WTC11 (cell line): ENCODE measurements around the gene TSPAN7. TPM values are rescaled to one million over a fixed set of nuclear protein-coding genes. Genes with fewer than 3 reads are reported as not detected.

Source experiments
- ATAC-seq: fragments of 200-7000 bp; cut with Tn5 transposase; 2 replicates; pipeline ENCODE4 v1.10.0; 2021; ENCODE audit warnings: mild to moderate bottlenecking, moderate library complexity
- CTCF ChIA-PET: fragments of 300-600 bp; sonication (Branson Sonifier 250); formaldehyde crosslinking; loops from one replicate; lab custom pipeline; 2021; ENCODE audit warnings: antibody characterized with exemption; lab: Charles Lee
- POLR2A ChIA-PET: fragments of 350-600 bp; sonication (Branson Sonifier 250); formaldehyde crosslinking; loops from one replicate; lab custom pipeline; 2021; ENCODE audit warnings: antibody characterized with exemption; lab: Charles Lee
- DNase-seq: peaks from one replicate; pipeline ENCODE4 v3.0.0; 2021; ENCODE audit warnings: low spot score
- H3K27ac Mint-ChIP-seq: 2 replicates; pipeline ENCODE4 v1.8.0; 2021; ENCODE audit warnings: mixed read lengths
- H3K27me3 Mint-ChIP-seq: 2 replicates; pipeline ENCODE4 v1.8.0; 2021; ENCODE audit warnings: low read depth, mild to moderate bottlenecking, moderate library complexity, mixed read lengths
- H3K36me3 Mint-ChIP-seq: 2 replicates; pipeline ENCODE4 v1.8.0; 2021; ENCODE audit warnings: mixed read lengths
- H3K4me1 Mint-ChIP-seq: 2 replicates; pipeline ENCODE4 v1.8.0; 2022; ENCODE audit warnings: mixed read lengths
- H3K4me3 Mint-ChIP-seq: 2 replicates; pipeline ENCODE4 v1.8.0; 2021; ENCODE audit warnings: mild to moderate bottlenecking, moderate library complexity, mixed read lengths
- H3K9me3 Mint-ChIP-seq: 2 replicates; pipeline ENCODE4 v1.8.0; 2021; ENCODE audit warnings: mixed read lengths
- CBFB ChIP-seq: sonication (generic); formaldehyde crosslinking; IDR thresholded peaks from 2 replicates; pipeline ENCODE4 v1.8.1; 2022; ENCODE audit warnings: mild to moderate bottlenecking, low read depth, missing genetic modification reagents
- FOXK1 ChIP-seq: sonication (generic); formaldehyde crosslinking; IDR thresholded peaks from 2 replicates; pipeline ENCODE4 v1.8.0; 2022; ENCODE audit warnings: mild to moderate bottlenecking, moderate library complexity, missing genetic modification reagents
- GABPB1 ChIP-seq: sonication (generic); formaldehyde crosslinking; IDR thresholded peaks from 2 replicates; pipeline ENCODE4 v1.8.1; 2023; ENCODE audit warnings: mild to moderate bottlenecking, missing genetic modification reagents
- GTF2I ChIP-seq: fragments of 250-450 bp; sonication (Bioruptor Pico); conservative IDR thresholded peaks from 2 replicates; pipeline ENCODE4 v1.4.0; 2021; ENCODE audit warnings: mild to moderate bottlenecking
- HMGA2 ChIP-seq: fragments of 250-450 bp; sonication (Bioruptor Pico); IDR thresholded peaks from 2 replicates; pipeline ENCODE4 v1.4.0; 2021; ENCODE audit warnings: mild to moderate bottlenecking, moderate library complexity
- MXD4 ChIP-seq: fragments of 250-450 bp; sonication (Bioruptor Pico); IDR thresholded peaks from 2 replicates; pipeline ENCODE4 v1.8.0; 2021; ENCODE audit warnings: mild to moderate bottlenecking, moderate library complexity, borderline replicate concordance
- NFATC4 ChIP-seq: fragments of 250-450 bp; sonication (Bioruptor Pico); IDR thresholded peaks from 2 replicates; pipeline ENCODE4 v1.9.0; 2021; ENCODE audit warnings: mild to moderate bottlenecking
- NFE2L1 ChIP-seq: sonication (generic); formaldehyde crosslinking; IDR thresholded peaks from 2 replicates; pipeline ENCODE4 v1.8.1; 2023; ENCODE audit warnings: missing genetic modification reagents
- NR3C1 ChIP-seq: sonication (generic); formaldehyde crosslinking; conservative IDR thresholded peaks from 2 replicates; pipeline ENCODE4 v1.8.1; 2023; ENCODE audit warnings: low read depth, mild to moderate bottlenecking, missing genetic modification reagents
- SMAD4 ChIP-seq: sonication (generic); formaldehyde crosslinking; IDR thresholded peaks from 2 replicates; pipeline ENCODE4 v1.8.0; 2022; ENCODE audit warnings: mild to moderate bottlenecking, missing genetic modification reagents
- SP1 ChIP-seq: sonication (generic); formaldehyde crosslinking; conservative IDR thresholded peaks from 2 replicates; pipeline ENCODE4 v1.8.1; 2022; ENCODE audit warnings: missing genetic modification reagents
- TCF7 ChIP-seq: sonication (generic); formaldehyde crosslinking; IDR thresholded peaks from 2 replicates; pipeline ENCODE4 v1.8.0; 2022; ENCODE audit warnings: mild to moderate bottlenecking, low read depth, missing genetic modification reagents, moderate library complexity
- ZBTB43 ChIP-seq: sonication (generic); formaldehyde crosslinking; IDR thresholded peaks from 2 replicates; pipeline ENCODE4 v1.8.1; 2023; ENCODE audit warnings: mild to moderate bottlenecking, missing genetic modification reagents
- ZMAT4 ChIP-seq: fragments of 250-450 bp; sonication (Bioruptor Pico); IDR thresholded peaks from 2 replicates; pipeline ENCODE4 v1.9.0; 2021; ENCODE audit warnings: mild to moderate bottlenecking
- ZNF396 ChIP-seq: fragments of 250-450 bp; sonication (Bioruptor Pico); IDR thresholded peaks from 2 replicates; pipeline ENCODE4 v1.8.0; 2021; ENCODE audit warnings: mild to moderate bottlenecking, moderate library complexity, borderline replicate concordance
- ZNF423 ChIP-seq: fragments of 250-450 bp; sonication (Bioruptor Pico); IDR thresholded peaks from 2 replicates; pipeline ENCODE4 v2.1.2; 2022; ENCODE audit warnings: mild to moderate bottlenecking, moderate library complexity
- total RNA-seq: library from RNA; stranded (reverse); gene quantifications from 3 replicates; pipeline ENCODE4 v1.2.3, GENCODE V29; 2021
- TF ChIP-seq, protein P1 (sequence below): sonication (generic); formaldehyde crosslinking; IDR thresholded peaks from 2 replicates; pipeline ENCODE4 v1.8.1; 2023; ENCODE audit warnings: mild to moderate bottlenecking, missing genetic modification reagents, moderate library complexity
- TF ChIP-seq, protein P2 (sequence below): sonication (generic); formaldehyde crosslinking; conservative IDR thresholded peaks from 2 replicates; pipeline ENCODE4 v1.8.1; 2023; ENCODE audit warnings: mild to moderate bottlenecking, low read depth, missing genetic modification reagents, moderate library complexity
- TF ChIP-seq, protein P3 (sequence below): sonication (generic); formaldehyde crosslinking; IDR thresholded peaks from 2 replicates; pipeline ENCODE4 v1.8.1; 2022; ENCODE audit warnings: mild to moderate bottlenecking, missing genetic modification reagents, moderate library complexity, borderline replicate concordance
- TF ChIP-seq, protein P4 (sequence below): fragments of 250-450 bp; sonication (Bioruptor Pico); IDR thresholded peaks from 2 replicates; pipeline ENCODE4 v2.1.2; 2022; ENCODE audit warnings: mild to moderate bottlenecking, moderate library complexity
- TF ChIP-seq, protein P5 (sequence below): sonication (generic); formaldehyde crosslinking; IDR thresholded peaks from 2 replicates; pipeline ENCODE4 v1.8.1; 2022; ENCODE audit warnings: low read depth, mild to moderate bottlenecking, moderate library complexity, missing genetic modification reagents, borderline replicate concordance
- TF ChIP-seq, protein P6 (sequence below): fragments of 200-600 bp; IDR thresholded peaks from 2 replicates; pipeline ENCODE4 v1.8.0; 2022; ENCODE audit warnings: antibody characterized with exemption

TSPAN7 gene
- total RNA-seq, 1 experiment from 2014 or later, result 10.8 TPM

GRCh38 chrX:38639730-38640129 is 78.4 kb downstream of the TSPAN7 start:
- no peaks in the 10 kb centered on the region; the same call in 1 of the 2 replicates for H3K27me3 Mint-ChIP-seq
- DNase-seq (no peak), ATAC-seq (no peak)
- ChIA-PET POLR2A (no interaction called here), CTCF (no interaction called here)
- no peak overlapping the region for H3K4me3 Mint-ChIP-seq
- no peaks in the 10 kb centered on the region for H3K9me3 Mint-ChIP-seq
- no peak overlapping the region for H3K27ac Mint-ChIP-seq
- no peaks in the 10 kb centered on the region for H3K36me3 Mint-ChIP-seq
- H3K4me1 Mint-ChIP-seq, result peaks cover 9% of the 10 kb centered on the region
- no peak for TF ChIP-seq ZNF396 (CRISPR knock-in tag)
- no peak for TF ChIP-seq SP1
- no peak for TF ChIP-seq CBFB
- TF ChIP-seq MXD4, result no peak
- TF ChIP-seq, protein P1, sequence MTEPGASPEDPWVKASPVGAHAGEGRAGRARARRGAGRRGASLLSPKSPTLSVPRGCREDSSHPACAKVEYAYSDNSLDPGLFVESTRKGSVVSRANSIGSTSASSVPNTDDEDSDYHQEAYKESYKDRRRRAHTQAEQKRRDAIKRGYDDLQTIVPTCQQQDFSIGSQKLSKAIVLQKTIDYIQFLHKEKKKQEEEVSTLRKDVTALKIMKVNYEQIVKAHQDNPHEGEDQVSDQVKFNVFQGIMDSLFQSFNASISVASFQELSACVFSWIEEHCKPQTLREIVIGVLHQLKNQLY (CRISPR knock-in tag), result no peak
- no peak for TF ChIP-seq ZBTB43 (CRISPR knock-in tag)
- TF ChIP-seq, protein P2, sequence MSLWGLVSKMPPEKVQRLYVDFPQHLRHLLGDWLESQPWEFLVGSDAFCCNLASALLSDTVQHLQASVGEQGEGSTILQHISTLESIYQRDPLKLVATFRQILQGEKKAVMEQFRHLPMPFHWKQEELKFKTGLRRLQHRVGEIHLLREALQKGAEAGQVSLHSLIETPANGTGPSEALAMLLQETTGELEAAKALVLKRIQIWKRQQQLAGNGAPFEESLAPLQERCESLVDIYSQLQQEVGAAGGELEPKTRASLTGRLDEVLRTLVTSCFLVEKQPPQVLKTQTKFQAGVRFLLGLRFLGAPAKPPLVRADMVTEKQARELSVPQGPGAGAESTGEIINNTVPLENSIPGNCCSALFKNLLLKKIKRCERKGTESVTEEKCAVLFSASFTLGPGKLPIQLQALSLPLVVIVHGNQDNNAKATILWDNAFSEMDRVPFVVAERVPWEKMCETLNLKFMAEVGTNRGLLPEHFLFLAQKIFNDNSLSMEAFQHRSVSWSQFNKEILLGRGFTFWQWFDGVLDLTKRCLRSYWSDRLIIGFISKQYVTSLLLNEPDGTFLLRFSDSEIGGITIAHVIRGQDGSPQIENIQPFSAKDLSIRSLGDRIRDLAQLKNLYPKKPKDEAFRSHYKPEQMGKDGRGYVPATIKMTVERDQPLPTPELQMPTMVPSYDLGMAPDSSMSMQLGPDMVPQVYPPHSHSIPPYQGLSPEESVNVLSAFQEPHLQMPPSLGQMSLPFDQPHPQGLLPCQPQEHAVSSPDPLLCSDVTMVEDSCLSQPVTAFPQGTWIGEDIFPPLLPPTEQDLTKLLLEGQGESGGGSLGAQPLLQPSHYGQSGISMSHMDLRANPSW, result no peak
- no peak for TF ChIP-seq GABPB1 (CRISPR knock-in tag)
- TF ChIP-seq NFE2L1 (CRISPR knock-in tag), result no peak
- TF ChIP-seq ZMAT4, result no peak
- TF ChIP-seq, protein P3, sequence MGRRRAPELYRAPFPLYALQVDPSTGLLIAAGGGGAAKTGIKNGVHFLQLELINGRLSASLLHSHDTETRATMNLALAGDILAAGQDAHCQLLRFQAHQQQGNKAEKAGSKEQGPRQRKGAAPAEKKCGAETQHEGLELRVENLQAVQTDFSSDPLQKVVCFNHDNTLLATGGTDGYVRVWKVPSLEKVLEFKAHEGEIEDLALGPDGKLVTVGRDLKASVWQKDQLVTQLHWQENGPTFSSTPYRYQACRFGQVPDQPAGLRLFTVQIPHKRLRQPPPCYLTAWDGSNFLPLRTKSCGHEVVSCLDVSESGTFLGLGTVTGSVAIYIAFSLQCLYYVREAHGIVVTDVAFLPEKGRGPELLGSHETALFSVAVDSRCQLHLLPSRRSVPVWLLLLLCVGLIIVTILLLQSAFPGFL (CRISPR knock-in tag), result no peak

DNA sequence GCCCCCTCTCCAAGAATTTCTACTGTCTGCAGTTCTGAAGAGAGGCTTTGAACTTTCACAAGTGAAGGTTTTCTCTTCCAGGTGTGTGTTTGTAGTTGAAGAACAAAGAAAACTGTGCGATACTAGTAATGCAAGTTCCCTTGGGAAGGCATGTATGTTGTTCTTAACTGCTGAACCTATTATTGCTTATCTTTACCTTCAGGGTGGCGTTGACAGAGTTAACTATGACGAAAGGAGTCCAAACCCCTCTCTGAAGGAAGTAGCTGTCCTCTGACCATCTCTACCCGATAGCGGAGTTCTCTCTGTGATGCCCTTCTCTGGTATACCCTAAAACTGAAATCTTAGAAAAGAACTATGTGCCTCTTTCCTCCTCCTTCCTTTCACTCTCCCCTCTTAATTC is 79.9 kb downstream of the TSPAN7 start:
- TF ChIP-seq HMGA2 (CRISPR knock-in tag) (no peak), TCF7 (no peak), FOXK1 (CRISPR knock-in tag) (no peak), NFATC4 (CRISPR knock-in tag) (no peak), CBFB (no peak), NR3C1 (CRISPR knock-in tag) (no peak), GABPB1 (CRISPR knock-in tag) (no peak), GTF2I (CRISPR knock-in tag) (no peak), SMAD4 (CRISPR knock-in tag) (no peak), ZNF423 (CRISPR knock-in tag) (no peak)
- TF ChIP-seq, protein P2, result no peak
- TF ChIP-seq, protein P4, sequence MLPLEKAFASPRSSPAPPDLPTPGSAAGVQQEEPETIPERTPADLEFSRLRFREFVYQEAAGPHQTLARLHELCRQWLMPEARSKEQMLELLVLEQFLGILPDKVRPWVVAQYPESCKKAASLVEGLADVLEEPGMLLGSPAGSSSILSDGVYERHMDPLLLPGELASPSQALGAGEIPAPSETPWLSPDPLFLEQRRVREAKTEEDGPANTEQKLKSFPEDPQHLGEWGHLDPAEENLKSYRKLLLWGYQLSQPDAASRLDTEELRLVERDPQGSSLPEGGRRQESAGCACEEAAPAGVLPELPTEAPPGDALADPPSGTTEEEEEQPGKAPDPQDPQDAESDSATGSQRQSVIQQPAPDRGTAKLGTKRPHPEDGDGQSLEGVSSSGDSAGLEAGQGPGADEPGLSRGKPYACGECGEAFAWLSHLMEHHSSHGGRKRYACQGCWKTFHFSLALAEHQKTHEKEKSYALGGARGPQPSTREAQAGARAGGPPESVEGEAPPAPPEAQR (CRISPR knock-in tag), result no peak
- TF ChIP-seq, protein P5, sequence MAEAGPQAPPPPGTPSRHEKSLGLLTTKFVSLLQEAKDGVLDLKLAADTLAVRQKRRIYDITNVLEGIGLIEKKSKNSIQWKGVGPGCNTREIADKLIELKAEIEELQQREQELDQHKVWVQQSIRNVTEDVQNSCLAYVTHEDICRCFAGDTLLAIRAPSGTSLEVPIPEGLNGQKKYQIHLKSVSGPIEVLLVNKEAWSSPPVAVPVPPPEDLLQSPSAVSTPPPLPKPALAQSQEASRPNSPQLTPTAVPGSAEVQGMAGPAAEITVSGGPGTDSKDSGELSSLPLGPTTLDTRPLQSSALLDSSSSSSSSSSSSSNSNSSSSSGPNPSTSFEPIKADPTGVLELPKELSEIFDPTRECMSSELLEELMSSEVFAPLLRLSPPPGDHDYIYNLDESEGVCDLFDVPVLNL, result no peak
- TF ChIP-seq, protein P6, sequence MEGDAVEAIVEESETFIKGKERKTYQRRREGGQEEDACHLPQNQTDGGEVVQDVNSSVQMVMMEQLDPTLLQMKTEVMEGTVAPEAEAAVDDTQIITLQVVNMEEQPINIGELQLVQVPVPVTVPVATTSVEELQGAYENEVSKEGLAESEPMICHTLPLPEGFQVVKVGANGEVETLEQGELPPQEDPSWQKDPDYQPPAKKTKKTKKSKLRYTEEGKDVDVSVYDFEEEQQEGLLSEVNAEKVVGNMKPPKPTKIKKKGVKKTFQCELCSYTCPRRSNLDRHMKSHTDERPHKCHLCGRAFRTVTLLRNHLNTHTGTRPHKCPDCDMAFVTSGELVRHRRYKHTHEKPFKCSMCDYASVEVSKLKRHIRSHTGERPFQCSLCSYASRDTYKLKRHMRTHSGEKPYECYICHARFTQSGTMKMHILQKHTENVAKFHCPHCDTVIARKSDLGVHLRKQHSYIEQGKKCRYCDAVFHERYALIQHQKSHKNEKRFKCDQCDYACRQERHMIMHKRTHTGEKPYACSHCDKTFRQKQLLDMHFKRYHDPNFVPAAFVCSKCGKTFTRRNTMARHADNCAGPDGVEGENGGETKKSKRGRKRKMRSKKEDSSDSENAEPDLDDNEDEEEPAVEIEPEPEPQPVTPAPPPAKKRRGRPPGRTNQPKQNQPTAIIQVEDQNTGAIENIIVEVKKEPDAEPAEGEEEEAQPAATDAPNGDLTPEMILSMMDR, result no peak
- TF ChIP-seq, all 79 proteins: peak for 0
- no peak for ATAC-seq

More for the DNA sequence above, 79.9 kb downstream of the TSPAN7 start:
- POLR2A ChIA-PET, result no interaction called here
- Mint-ChIP-seq H3K4me1 (0 out of 2 replicates have a peak, but pooled peaks cover 4% of the 10 kb centered on the region), H3K36me3 (no peaks in the 10 kb centered on the region), H3K27me3 (peaks cover under 1% of the 10 kb centered on the region; the same call in 1 of the 2 replicates), H3K4me3 (no peak overlapping the region), H3K9me3 (no peaks in the 10 kb centered on the region), H3K27ac (no peak overlapping the region)
- no peak for DNase-seq
- CTCF ChIA-PET, result interaction anchor here (1.3 kb wide), 1 partner anchor 14 kb away, joined by 5 read pairs; no protein-coding TSS in a partner anchor
